Neuronal stem cell (in vitro differentiated cells): Measurements from ENCODE around the gene VEZF1.

Source experiments
- DNase-seq: peaks from one replicate; pipeline ENCODE4 v3.0.0-alpha.2; 2013; ENCODE audit warnings: low spot score
- H2AFZ ChIP-seq: one replicate; pipeline ENCODE4 v1.6.1; 2013; ENCODE audit warnings: mild to moderate bottlenecking, low read length, inconsistent platforms
- H2AK5ac ChIP-seq: 2 replicates; pipeline ENCODE4 v1.6.1; 2013; ENCODE audit warnings: low read depth, mild to moderate bottlenecking, inconsistent platforms, low read length, moderate library complexity, mixed read lengths
- H2BK120ac ChIP-seq: 2 replicates; pipeline ENCODE4 v1.6.1; 2013; ENCODE audit warnings: low read depth, mild to moderate bottlenecking, inconsistent platforms, low read length, moderate library complexity, mixed read lengths
- H2BK12ac ChIP-seq: one replicate; pipeline ENCODE4 v1.6.1; 2013; ENCODE audit warnings: low read length, inconsistent platforms
- H2BK15ac ChIP-seq: 2 replicates; pipeline ENCODE4 v1.6.1; 2013; ENCODE audit warnings: mild to moderate bottlenecking, low read length, inconsistent platforms, mixed read lengths
- H2BK5ac ChIP-seq: one replicate; pipeline ENCODE4 v1.6.1; 2013; ENCODE audit warnings: inconsistent platforms, mild to moderate bottlenecking, low read length, moderate library complexity
- H3K14ac ChIP-seq: one replicate; pipeline ENCODE4 v1.6.1; 2013; ENCODE audit warnings: low read length, inconsistent platforms
- H3K18ac ChIP-seq: 2 replicates; pipeline ENCODE4 v1.6.1; 2013; ENCODE audit warnings: low read length, inconsistent platforms
- H3K23ac ChIP-seq: 2 replicates; pipeline ENCODE4 v1.6.1; 2013; ENCODE audit warnings: low read depth, mild to moderate bottlenecking, mixed read lengths, low read length, inconsistent platforms; ENCODE audit not compliant: poor library complexity
- H3K27ac ChIP-seq: replicated peaks from 3 replicates; pipeline ENCODE4 v1.5.1; 2013; ENCODE audit warnings: low read length, inconsistent platforms
- H3K27me3 ChIP-seq, 3 experiments: 2 replicates each; pipeline ENCODE4 v1.6.1; 2013; ENCODE audit warnings: low read length in 3 of 3, mild to moderate bottlenecking in 2 of 3, inconsistent platforms in 1 of 3, low read depth in 1 of 3, mixed read lengths in 1 of 3, moderate library complexity in 1 of 3; ENCODE audit not compliant: control insufficient read depth in 3 of 3, insufficient read depth in 3 of 3
- H3K36me3 ChIP-seq, 2 donors: replicated peaks in 1 of 2; 2 replicates each; pipeline ENCODE4 v1.6.1; 2013; ENCODE audit warnings: low read length in 2 of 2; ENCODE audit not compliant: control insufficient read depth in 2 of 2, insufficient read depth in 2 of 2
- H3K4ac ChIP-seq: 2 replicates; pipeline ENCODE4 v1.6.1; 2013; ENCODE audit warnings: inconsistent platforms, mild to moderate bottlenecking, low read length, moderate library complexity
- H3K4me1 ChIP-seq, 2 donors: 1 replicate in 1 of 2; 2 replicates in 1 of 2; pipeline ENCODE4 v1.6.1; 2013; ENCODE audit warnings: low read length in 2 of 2, low read depth in 1 of 2; ENCODE audit not compliant: control insufficient read depth in 2 of 2, insufficient read depth in 1 of 2
- H3K4me2 ChIP-seq: one replicate; pipeline ENCODE4 v1.6.1; 2013; ENCODE audit warnings: mild to moderate bottlenecking, low read length, inconsistent platforms; ENCODE audit not compliant: insufficient read depth, poor library complexity, severe bottlenecking
- H3K4me3 ChIP-seq, 2 donors: 2 replicates each; pipeline ENCODE4 v1.5.1; 2013; ENCODE audit warnings: low read length in 2 of 2, mild to moderate bottlenecking in 2 of 2, inconsistent platforms in 1 of 2, moderate library complexity in 1 of 2
- H3K79me1 ChIP-seq: one replicate; pipeline ENCODE4 v1.6.1; 2013; ENCODE audit warnings: low read depth, mild to moderate bottlenecking, inconsistent platforms, low read length, moderate library complexity
- H3K9ac ChIP-seq: one replicate; pipeline ENCODE4 v1.6.1; 2013; ENCODE audit warnings: mild to moderate bottlenecking, low read depth, low read length, inconsistent platforms; ENCODE audit not compliant: poor library complexity
- H3K9me3 ChIP-seq, 2 donors: replicated peaks in 1 of 2; 2 replicates each; pipeline versions ENCODE3 to v1.6.1; 2013; ENCODE audit warnings: low read length in 2 of 2, mild to moderate bottlenecking in 2 of 2, inconsistent platforms in 1 of 2, low read depth in 1 of 2, mixed read lengths in 1 of 2, moderate library complexity in 1 of 2; ENCODE audit not compliant: control insufficient read depth in 2 of 2, insufficient read depth in 1 of 2
- H4K8ac ChIP-seq: one replicate; pipeline ENCODE4 v1.6.1; 2013; ENCODE audit warnings: low read depth, mild to moderate bottlenecking, inconsistent platforms, low read length, moderate library complexity
- H4K91ac ChIP-seq: one replicate; pipeline ENCODE4 v1.6.1; 2013; ENCODE audit warnings: low read length, low read depth, mild to moderate bottlenecking, inconsistent platforms; ENCODE audit not compliant: poor library complexity
- WGBS, 2 donors: extraction: QIAGEN DNeasy Blood & Tissue Kit; methylation state at CpG; one replicate each; pipeline ENCODE4 v1.1.7; 2013; ENCODE audit warnings: missing lambda C conversion rate in 2 of 2, mixed read lengths in 1 of 2; ENCODE audit not compliant: insufficient read length in 2 of 2, insufficient replicate concordance in 1 of 2; ENCODE audit errors: extremely low coverage in 2 of 2; 5-methylcytosine and 5-hydroxymethylcytosine counted together

VEZF1 gene

DNA sequence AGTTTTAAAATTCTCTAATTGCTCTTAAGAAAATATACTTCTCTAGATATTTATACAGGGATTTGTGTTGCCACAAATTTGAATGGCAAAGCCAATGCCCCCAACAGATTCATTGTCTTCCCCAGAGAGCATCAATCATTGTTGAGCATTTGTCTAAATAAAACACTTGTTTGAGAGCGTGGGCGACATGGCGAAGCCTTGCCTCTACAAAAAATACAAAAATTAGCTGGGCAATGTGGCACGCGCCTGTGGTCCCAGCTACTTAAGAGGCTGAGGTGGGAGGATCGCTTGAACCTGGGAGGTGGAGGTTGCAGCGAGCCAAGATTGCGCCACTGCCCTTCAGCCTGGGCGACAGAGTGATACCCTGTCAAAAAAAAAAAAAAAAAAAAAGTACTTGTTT, 32.3 kb upstream of the VEZF1 start:
- H2AK5ac ChIP-seq: no peak overlapping the region
- H2BK5ac ChIP-seq: no peak overlapping the region
- H2BK120ac ChIP-seq: no peak overlapping the region
- no peak overlapping the region for H3K4me2 ChIP-seq
- H2BK12ac ChIP-seq: no peak overlapping the region
- H4K91ac ChIP-seq: no peak overlapping the region
- no peaks in the 10 kb centered on the region for H3K27me3 ChIP-seq
- H2BK15ac ChIP-seq: no peak overlapping the region
- H3K27ac ChIP-seq: no peak overlapping the region
- no peak overlapping the region for H3K4me3 ChIP-seq
- no CpG with 5 or more reads among the region's 9 CpGs for WGBS, 2 donors
- DNase-seq: no peak
- no peak overlapping the region for H3K23ac ChIP-seq
- H3K18ac ChIP-seq: no peak overlapping the region
- no peaks in the 10 kb centered on the region for H3K79me1 ChIP-seq
- no peak overlapping the region for H3K4ac ChIP-seq
- no peaks in the 10 kb centered on the region for H3K36me3 ChIP-seq
- no peak overlapping the region for H3K9ac ChIP-seq
- no peaks in the 10 kb centered on the region for H3K4me1 ChIP-seq
- H2AFZ ChIP-seq: no peak overlapping the region
- H3K14ac ChIP-seq: no peak overlapping the region
- H4K8ac ChIP-seq: no peak overlapping the region
- no peaks in the 10 kb centered on the region for H3K9me3 ChIP-seq

DNA sequence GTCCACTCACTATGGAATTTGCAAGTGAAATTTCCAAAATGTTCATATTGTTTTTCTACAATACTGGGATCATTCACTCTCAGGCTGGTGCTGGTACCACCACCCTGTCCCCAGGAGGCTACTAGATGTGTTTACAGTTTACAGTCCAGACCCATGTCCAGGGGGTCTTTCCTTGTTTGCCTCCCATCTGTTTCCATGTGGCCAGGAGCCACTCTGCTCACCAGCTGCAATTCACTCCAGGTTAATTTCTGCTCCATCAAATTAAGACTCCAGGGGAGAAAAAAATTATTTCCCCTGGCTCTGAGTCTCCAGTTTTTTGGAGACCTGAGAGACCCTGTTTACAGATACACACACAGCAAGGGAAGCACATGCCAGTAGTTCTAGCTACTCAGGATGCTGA, 31.5 kb upstream of the VEZF1 start:
- Histone ChIP-seq H2AFZ (no peak overlapping the region), H3K9me3 (no peaks in the 10 kb centered on the region), H2BK15ac (no peak overlapping the region), H3K4me2 (no peak overlapping the region), H4K91ac (no peak overlapping the region), H3K36me3 (no peaks in the 10 kb centered on the region), H2AK5ac (no peak overlapping the region), H3K4me3 (no peak overlapping the region), H4K8ac (no peak overlapping the region), H3K23ac (no peak overlapping the region), H3K9ac (no peak overlapping the region), H2BK5ac (no peak overlapping the region), H2BK12ac (no peak overlapping the region), H3K4ac (no peak overlapping the region), H2BK120ac (no peak overlapping the region), H3K4me1 (no peaks in the 10 kb centered on the region), H3K27ac (no peak overlapping the region), H3K14ac (no peak overlapping the region), H3K18ac (no peak overlapping the region), H3K79me1 (no peaks in the 10 kb centered on the region), H3K27me3 (no peaks in the 10 kb centered on the region)
- no peak for DNase-seq

- Histone ChIP-seq H3K4me1 (no peaks in the 10 kb centered on the region), H3K9ac (no peak overlapping the region), H3K27me3 (no peaks in the 10 kb centered on the region), H3K9me3 (no peaks in the 10 kb centered on the region), H2AFZ (no peak overlapping the region), H4K91ac (no peak overlapping the region), H4K8ac (no peak overlapping the region), H2BK5ac (no peak overlapping the region), H3K4ac (no peak overlapping the region), H2AK5ac (no peak overlapping the region), H3K14ac (no peak overlapping the region), H3K36me3 (no peaks in the 10 kb centered on the region), H2BK15ac (no peak overlapping the region), H2BK120ac (no peak overlapping the region), H3K4me3 (no peak overlapping the region), H3K79me1 (no peaks in the 10 kb centered on the region), H2BK12ac (no peak overlapping the region), H3K18ac (no peak overlapping the region), H3K27ac (no peak overlapping the region), H3K4me2 (no peak overlapping the region), H3K23ac (no peak overlapping the region)
- DNase-seq: no peak
- no CpG with 5 or more reads among the region's 3 CpGs for WGBS, 2 donors
Measured at GRCh38 chr17:58019039-58019438, 31.0 kb upstream of the VEZF1 start.

- no peak overlapping the region for H3K23ac ChIP-seq
- no peak overlapping the region for H3K4me3 ChIP-seq
- H3K9ac ChIP-seq: no peak overlapping the region
- H3K9me3 ChIP-seq: peaks cover 0 to 8% of the 10 kb centered on the region in 2 donors
- H3K79me1 ChIP-seq: no peaks in the 10 kb centered on the region
- no peak overlapping the region for H3K4me2 ChIP-seq
- no peak overlapping the region for H3K14ac ChIP-seq
- peaks cover 3 to 6% of the 10 kb centered on the region in 2 donors for H3K4me1 ChIP-seq
- H2BK120ac ChIP-seq: no peak overlapping the region
- peaks cover 4 to 13% of the 10 kb centered on the region in 2 donors for H3K36me3 ChIP-seq
- no peak for DNase-seq
- H2BK5ac ChIP-seq: no peak overlapping the region
- no peak overlapping the region for H3K4ac ChIP-seq
- H4K8ac ChIP-seq: no peak overlapping the region
- H2AFZ ChIP-seq: no peak overlapping the region
- WGBS, 2 donors: no CpG with 5 or more reads among the region's 10 CpGs
- H3K18ac ChIP-seq: no peak overlapping the region
- no peak overlapping the region for H4K91ac ChIP-seq
- H2BK15ac ChIP-seq: no peak overlapping the region
- H2AK5ac ChIP-seq: no peak overlapping the region
- H2BK12ac ChIP-seq: no peak overlapping the region
- H3K27ac ChIP-seq: no peak overlapping the region
- no peaks in the 10 kb centered on the region for H3K27me3 ChIP-seq
Measured at GRCh38 chr17:58010067-58010799, 22.2 kb upstream of the VEZF1 start.
